Prostate gland (tissue), 2 donors: Measurements from ENCODE around the gene MYOC.

Source experiments
- POLR2A ChIP-seq: fragments of 450-650 bp; IDR thresholded peaks from one replicate; pipeline ENCODE4 v1.6.1; 2016; ENCODE audit warnings: antibody characterized with exemption, mild to moderate bottlenecking
- POLR2AphosphoS5 ChIP-seq: sonication (generic); formaldehyde crosslinking; IDR thresholded peaks from one replicate; pipeline ENCODE4 v1.6.1; 2017; ENCODE audit warnings: antibody characterized with exemption
- TF ChIP-seq, protein P1 (sequence below), 4 experiments: fragments of 200-600 bp in 2 of 4; fragments of 450-650 bp in 2 of 4; sonication (generic) in 2 of 4; IDR thresholded peaks; 1 replicate in 3 of 4; 2 replicates in 1 of 4; pipeline ENCODE4 v1.5.1; 2016 to 2019; ENCODE audit warnings: antibody characterized with exemption in 4 of 4, mild to moderate bottlenecking in 2 of 4, moderate library complexity in 2 of 4

DNA sequence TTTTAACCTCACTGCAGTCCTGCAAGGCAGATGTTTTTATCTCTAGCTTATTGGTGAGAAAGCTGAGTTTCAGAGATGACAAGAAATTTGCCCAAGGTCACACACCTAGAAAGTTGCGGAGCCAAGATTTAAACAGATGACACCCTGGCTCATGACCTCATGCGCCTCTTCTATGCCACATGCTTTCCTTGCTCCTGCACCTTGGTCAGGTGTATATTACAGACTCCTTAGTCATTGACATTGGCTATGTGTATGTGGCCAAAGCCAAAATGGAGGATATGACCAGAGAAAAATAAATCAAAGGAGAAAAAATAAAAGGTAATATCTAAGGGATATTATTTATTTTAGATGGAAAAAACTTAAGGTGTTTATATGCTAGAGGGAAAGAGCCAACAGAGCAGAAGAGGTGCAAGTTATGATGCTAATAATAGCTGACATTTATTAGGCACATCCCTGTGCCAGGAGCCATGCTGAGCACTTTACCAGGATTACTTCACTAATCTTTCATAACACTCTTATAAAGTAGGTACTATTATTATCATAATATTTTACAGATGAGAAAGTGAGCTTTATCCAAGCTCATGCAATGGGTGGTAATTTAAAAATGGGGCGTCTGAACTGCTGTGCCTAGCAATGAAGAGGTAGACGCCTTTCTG, 13.8 kb upstream of the MYOC start:
- TF ChIP-seq POLR2A: no peak
- TF ChIP-seq, protein P1, sequence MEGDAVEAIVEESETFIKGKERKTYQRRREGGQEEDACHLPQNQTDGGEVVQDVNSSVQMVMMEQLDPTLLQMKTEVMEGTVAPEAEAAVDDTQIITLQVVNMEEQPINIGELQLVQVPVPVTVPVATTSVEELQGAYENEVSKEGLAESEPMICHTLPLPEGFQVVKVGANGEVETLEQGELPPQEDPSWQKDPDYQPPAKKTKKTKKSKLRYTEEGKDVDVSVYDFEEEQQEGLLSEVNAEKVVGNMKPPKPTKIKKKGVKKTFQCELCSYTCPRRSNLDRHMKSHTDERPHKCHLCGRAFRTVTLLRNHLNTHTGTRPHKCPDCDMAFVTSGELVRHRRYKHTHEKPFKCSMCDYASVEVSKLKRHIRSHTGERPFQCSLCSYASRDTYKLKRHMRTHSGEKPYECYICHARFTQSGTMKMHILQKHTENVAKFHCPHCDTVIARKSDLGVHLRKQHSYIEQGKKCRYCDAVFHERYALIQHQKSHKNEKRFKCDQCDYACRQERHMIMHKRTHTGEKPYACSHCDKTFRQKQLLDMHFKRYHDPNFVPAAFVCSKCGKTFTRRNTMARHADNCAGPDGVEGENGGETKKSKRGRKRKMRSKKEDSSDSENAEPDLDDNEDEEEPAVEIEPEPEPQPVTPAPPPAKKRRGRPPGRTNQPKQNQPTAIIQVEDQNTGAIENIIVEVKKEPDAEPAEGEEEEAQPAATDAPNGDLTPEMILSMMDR (IDR thresholded peaks at IDR 0.05): no peak
- TF ChIP-seq POLR2AphosphoS5: peak; percentile 34
